HG03521 (cell line): ENCODE results near the gene SLA2.
A peak's percentile ranks its signal among the peaks of the same experiment; 100 is the strongest.
"Not testable (repeated sequence)": the region's sequence is repeated elsewhere in the genome, so short reads cannot be mapped to it uniquely, and the experiment has no call there.

Experiments used
- ATAC-seq: cut with Tn5 transposase; IDR thresholded peaks from one replicate; pipeline ENCODE4 v1.9.1; 2021; ENCODE audit warnings: mild to moderate bottlenecking, moderate library complexity; ENCODE audit not compliant: unreplicated experiment

The SLA2 gene

DNA sequence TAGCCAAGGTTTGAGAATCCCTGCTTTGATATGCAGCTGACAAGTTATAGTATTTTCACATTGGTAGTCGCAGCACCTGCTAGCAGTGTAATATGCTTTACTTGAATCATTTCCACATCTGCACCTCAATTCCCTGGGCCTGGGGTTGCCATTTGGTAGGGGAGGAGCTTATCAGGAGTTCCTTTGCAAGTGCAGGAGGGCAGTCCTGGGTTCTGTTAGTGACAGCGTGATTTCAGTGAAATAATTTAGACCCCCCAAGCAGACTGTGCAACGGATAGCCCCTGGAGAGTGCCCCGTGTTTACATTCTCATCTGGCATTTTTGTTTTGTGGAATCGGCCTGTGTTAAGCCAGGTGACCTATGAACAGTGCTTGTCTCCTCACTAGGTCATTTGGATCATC lies 34.4 kb downstream of the SLA2 start:
- no peak for ATAC-seq

DNA sequence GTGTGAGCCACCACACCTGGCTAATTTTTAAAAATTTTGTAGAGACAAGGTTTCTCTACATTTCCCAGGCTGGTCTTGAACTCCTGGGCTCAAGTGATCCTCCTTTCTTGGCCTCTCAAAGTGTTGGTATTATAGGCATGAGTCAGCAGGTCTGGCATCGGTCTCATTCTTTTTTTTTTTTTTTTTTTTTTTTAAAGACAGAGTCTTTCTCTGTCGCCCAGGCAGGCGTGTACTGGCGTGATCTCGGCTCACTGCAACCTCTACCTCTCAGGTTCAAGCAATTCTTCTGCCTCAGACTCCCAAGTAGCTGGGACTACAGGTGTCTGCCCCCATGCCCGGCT lies 37.6 kb downstream of the SLA2 start:
- not testable (repeated sequence) for ATAC-seq

DNA sequence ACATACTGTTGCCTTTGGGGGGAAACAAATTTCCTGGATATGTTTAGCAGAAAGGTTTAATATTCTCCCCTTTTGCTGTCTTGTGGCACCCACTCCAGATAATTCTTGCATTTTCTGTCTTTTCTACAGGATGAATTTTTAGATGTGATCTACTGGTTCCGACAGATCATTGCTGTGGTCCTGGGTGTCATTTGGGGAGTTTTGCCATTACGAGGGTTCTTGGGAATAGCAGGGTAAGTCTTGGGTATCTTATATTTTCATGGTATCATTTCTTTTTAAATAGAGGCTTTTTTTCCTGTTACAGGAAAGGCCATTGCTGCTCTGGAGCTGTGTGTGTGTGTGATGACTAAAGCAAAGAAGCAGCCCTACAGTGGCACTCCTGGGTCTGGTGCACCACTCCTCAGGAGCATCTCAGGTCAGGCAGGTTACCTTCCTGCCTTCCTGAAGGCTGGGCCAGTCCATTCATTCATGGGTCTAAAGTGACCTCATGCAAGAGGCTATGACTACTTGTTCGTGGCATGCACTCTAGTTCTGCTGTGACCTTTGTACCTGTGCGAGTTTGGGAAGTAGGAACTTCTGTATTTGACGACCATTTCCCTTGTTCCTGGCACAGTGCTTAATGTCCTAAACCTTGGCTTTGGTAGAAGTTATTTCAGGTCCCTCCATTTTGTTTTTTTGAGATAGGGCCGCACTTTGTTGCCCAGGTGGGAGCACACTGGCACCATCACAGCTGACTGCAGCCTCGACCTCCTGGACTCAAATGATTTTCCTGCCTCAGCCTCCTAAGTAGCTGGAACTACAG lies 38.2 kb downstream of the SLA2 start:
- ATAC-seq = no peak

GRCh38 chr20:36606158-36607066 lies 39.6 kb downstream of the SLA2 start:
- peak; percentile 21 for ATAC-seq

- ATAC-seq = peak; percentile 80
These were observed 40.4 kb downstream of the SLA2 start, which contains the start of gene RAB5IF for GRCh38 chr20:36605399-36606157. Gene RAB5IF (plus strand): TSS chr20:36605779. CDS start chr20:36605952, 173 bp downstream.

DNA sequence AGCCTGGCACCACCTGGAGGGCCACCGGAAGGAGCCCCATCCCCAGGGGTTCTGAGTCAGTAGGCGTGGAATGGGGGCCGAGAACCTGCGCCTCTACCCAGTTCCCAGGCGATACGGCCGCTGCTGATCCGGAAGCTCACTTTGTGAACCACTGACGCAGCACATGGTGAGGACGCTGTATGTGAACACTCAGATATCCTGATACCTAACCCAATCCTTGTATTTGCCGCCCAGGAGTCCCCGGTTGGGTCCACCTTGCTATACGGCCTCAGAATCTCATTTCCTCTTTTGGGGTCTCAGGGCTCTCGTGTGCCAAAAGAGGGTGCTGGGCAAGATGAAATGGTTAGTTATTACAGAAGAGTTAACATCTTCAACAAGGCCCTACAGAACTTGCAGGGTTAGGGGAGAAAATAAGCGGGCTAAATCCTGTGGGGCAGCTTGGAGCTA lies 41.0 kb downstream of the SLA2 start:
- peak; percentile 18 for ATAC-seq

DNA sequence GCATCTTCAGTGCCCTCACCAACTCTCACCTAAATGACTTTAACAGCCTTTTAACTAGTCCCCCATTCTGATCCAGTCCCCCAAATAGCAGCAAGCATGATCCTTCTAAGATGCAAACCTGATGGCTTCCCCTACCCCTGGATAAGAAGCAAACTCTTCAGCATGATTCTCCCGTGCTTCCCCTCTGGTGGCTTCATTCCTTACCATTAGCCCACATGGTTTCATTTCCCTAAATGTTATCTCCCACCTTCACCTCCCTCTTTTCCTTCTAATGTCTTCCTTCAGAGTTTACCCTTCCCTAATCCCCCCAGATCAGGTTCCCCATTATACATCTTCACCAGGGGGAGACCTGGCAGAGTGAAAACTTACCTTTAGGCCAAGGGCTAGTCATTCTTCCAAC lies 44.5 kb downstream of the SLA2 start:
- no peak for ATAC-seq

GRCh38 chr20:36599912-36600345 lies 46.1 kb downstream of the SLA2 start:
- ATAC-seq = no peak

DNA sequence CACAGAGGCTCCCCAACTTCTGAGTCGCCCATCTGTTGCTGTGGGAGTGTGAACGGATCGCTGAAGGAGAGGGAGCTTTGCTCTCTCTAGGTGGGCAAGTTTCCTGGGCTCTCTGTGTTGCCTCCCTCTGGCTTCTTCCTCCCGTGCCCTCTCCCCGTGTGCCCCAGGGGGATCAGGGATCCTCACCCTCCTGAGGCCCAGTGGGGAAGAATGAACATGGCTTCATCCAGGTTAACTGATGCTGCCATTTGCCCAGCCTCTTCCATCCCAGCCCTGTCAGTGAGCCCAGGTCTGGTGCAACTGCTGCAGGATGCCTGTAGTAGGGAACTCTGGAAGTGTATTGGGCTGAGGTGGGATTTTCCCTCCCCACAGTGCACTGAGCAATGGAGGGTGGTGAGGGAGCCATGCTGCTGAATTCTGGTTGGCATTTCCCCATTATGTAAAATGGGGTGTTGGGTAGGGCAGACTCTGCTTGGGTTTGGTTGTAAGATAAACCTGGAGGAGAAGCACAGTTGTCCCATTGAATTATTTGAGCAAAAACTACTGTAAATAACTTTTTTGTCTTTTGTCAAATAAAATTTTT lies 52.6 kb downstream of the SLA2 start:
- no peak for ATAC-seq

GRCh38 chr20:36591854-36592641 lies 53.9 kb downstream of the SLA2 start:
- ATAC-seq = no peak

- ATAC-seq = no peak
These were observed 54.7 kb downstream of the SLA2 start for GRCh38 chr20:36591281-36591680.

GRCh38 chr20:36587388-36588070 lies 58.5 kb downstream of the SLA2 start:
- no peak for ATAC-seq

GRCh38 chr20:36585410-36586125 lies 60.4 kb downstream of the SLA2 start:
- no peak for ATAC-seq

DNA sequence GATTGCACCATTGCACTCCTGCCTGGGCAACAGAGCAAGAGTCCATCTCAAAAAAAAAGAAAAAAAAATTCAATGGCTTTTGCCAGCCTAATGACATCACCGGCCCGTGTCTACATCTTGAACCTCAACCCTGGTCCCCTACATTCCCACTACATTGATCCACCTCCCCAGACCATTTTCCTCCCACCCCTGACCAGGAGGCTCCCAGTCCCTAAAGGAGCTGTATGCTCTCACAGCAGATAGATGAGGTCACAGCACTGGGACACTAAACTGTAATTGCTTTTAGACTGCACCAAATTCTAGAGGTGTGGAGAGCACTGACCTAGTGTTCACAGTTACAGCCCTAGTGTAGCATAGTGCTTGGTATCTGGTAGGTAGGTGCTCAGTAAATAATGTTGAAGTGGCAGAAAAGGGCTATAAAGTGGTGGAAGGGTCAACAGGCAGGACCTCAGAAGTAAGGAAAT lies 61.9 kb downstream of the SLA2 start:
- no peak for ATAC-seq

GRCh38 chr20:36582821-36583220 lies 63.2 kb downstream of the SLA2 start:
- ATAC-seq = no peak

- no peak for ATAC-seq
These were observed 63.7 kb downstream of the SLA2 start for GRCh38 chr20:36582322-36582721.

DNA sequence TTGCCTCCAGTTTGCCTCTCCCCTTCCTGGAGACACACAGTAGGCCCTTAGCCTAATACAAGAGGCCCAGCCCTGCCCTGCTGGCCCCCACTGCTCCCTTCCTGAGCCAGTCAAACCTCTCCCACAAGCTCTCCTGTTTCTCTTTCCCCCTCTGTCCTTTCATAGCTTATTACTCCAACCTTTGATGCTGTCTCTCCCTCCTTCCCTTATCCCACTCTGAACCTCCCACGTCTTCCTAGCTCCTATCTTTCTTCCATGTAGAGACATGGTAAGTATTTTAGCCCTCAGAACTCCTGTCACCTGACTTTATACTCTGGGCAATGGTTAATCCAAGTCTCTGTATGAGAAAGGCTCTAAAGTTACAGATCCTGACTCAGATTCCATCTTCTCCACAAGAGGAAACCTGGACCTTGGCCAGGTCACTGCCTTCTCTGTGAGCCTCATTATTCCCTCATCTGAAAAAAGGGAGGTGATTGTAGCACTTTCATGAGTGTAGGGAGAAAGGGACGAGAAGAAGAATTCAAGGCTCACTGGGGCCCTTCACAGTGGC lies 65.9 kb downstream of the SLA2 start:
- ATAC-seq = no peak

DNA sequence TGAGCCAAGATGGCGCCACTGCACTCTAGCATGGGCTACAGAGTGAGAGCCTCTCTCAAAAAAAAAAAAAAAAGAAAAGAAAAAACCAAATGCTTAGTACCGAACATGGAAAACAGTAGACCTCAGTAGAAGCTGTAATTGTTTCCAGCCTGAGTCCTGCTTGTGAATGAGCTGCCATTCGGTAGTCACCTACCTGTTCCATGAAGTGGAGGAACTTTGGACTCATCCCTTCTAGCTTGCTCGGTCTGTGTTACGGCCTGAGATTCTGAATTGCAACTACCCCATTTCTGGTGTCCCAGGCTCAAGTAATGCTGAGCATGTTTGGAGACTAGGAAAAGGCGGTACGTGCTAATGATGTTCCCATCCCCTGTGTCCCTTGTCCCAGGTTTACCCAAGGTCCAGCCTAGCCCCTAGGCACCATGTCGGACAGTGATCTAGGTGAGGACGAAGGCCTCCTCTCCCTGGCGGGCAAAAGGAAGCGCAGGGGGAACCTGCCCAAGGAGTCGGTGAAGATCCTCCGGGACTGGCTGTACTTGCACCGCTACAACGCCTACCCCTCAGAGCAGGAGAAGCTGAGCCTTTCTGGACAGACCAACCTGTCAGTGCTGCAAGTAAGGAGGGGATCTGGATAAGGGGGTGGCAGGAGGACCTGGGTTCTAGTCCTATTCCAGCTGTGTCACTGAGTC lies 67.5 kb downstream of the SLA2 start:
- ATAC-seq = no peak
